BJ (cell line): ENCODE measurements around the gene SGIP1. TPM values are rescaled to one million over a fixed set of nuclear protein-coding genes. Genes with fewer than 3 reads are reported as not detected.

ENCODE experiments used
- CTCF ChIA-PET: fragments of 350-600 bp; formaldehyde crosslinking; extraction: SDS; loops from one replicate; lab custom pipeline; 2021; ENCODE audit warnings: antibody characterized with exemption, inconsistent platforms; lab: Yijun Ruan, JAX
- POLR2A ChIA-PET: fragments of 300-600 bp; sonication (Branson Sonifier 250); formaldehyde crosslinking; extraction: SDS; loops from one replicate; lab custom pipeline; 2021; ENCODE audit warnings: antibody characterized with exemption; lab: Charles Lee
- DNase-seq: peaks from one replicate; pipeline ENCODE4 v3.0.0-alpha.2; 2011; ENCODE audit warnings: low read depth
- H3K27me3 ChIP-seq: 2 replicates; pipeline ENCODE4 v1.6.0; 2011; ENCODE audit warnings: low read length; ENCODE audit not compliant: control insufficient read depth, insufficient read depth
- H3K36me3 ChIP-seq: 2 replicates; pipeline ENCODE4 v1.5.1; 2011; ENCODE audit warnings: low read length; ENCODE audit not compliant: control insufficient read depth, insufficient read depth
- H3K4me3 ChIP-seq: 2 replicates; pipeline ENCODE4 v1.5.1; 2011; ENCODE audit warnings: low read depth, mild to moderate bottlenecking, control low read depth, low read length
- polyA plus RNA-seq: library from polyadenylated mRNA; depleted of rRNA; stranded (reverse); fragments of >200 nt; gene quantifications from 2 replicates; pipeline ENCODE4 v1.2.3, GENCODE V29; 2011
- TF ChIP-seq, protein P1 (sequence below): IDR thresholded peaks from 2 replicates; pipeline ENCODE4 v1.5.1; 2011; ENCODE audit warnings: low read depth, mild to moderate bottlenecking, control low read depth, inconsistent platforms, low read length, moderate library complexity; ENCODE audit not compliant: insufficient read depth

The SGIP1 gene
- polyA plus RNA-seq, 1 experiment = 49.4 TPM

GRCh38 chr1:66492424-66492823 is 41.5 kb upstream of the SGIP1 start:
- H3K36me3 ChIP-seq = no peaks in the 10 kb centered on the region
- POLR2A ChIA-PET = no interaction called here
- CTCF ChIA-PET = no interaction called here
- no peaks in the 10 kb centered on the region for H3K27me3 ChIP-seq
- no peak for DNase-seq
- H3K4me3 ChIP-seq = no peak overlapping the region
- TF ChIP-seq, protein P1, sequence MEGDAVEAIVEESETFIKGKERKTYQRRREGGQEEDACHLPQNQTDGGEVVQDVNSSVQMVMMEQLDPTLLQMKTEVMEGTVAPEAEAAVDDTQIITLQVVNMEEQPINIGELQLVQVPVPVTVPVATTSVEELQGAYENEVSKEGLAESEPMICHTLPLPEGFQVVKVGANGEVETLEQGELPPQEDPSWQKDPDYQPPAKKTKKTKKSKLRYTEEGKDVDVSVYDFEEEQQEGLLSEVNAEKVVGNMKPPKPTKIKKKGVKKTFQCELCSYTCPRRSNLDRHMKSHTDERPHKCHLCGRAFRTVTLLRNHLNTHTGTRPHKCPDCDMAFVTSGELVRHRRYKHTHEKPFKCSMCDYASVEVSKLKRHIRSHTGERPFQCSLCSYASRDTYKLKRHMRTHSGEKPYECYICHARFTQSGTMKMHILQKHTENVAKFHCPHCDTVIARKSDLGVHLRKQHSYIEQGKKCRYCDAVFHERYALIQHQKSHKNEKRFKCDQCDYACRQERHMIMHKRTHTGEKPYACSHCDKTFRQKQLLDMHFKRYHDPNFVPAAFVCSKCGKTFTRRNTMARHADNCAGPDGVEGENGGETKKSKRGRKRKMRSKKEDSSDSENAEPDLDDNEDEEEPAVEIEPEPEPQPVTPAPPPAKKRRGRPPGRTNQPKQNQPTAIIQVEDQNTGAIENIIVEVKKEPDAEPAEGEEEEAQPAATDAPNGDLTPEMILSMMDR = no peak

DNA sequence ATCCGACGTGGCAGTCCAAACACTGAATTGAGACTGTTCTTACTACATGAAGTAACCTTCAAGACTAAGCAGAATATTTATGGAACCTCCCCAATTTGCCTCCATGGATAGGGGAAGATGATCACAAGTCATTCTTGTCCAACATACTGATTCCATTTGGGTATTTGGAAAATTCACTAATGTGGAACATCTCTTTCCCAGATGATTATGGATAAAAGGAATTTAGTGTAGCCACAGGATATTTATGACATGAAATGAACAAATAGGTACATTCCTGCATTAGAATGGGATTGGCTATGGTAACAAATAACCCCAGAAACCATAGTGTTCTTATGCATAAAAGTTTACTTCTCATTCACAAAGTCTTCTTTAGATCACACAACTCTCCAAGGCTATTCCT is 40.2 kb upstream of the SGIP1 start:
- ChIA-PET CTCF (interaction anchor here (1.1 to 3.6 kb wide), 4 partner anchors 23 to 251 kb away, joined by 3 to 20 read pairs (median 4); partner anchors contain the start of gene SGIP1), POLR2A (no interaction called here)
- TF ChIP-seq, protein P1 = no peak
- no peaks in the 10 kb centered on the region for H3K36me3 ChIP-seq
- peak; percentile 71 for DNase-seq
- H3K4me3 ChIP-seq = no peak overlapping the region
- no peaks in the 10 kb centered on the region for H3K27me3 ChIP-seq

- H3K27me3 ChIP-seq = no peaks in the 10 kb centered on the region
- CTCF ChIA-PET = interaction anchor here (1.1 to 3.6 kb wide), 5 partner anchors 22 to 251 kb away, joined by 3 to 20 read pairs (median 4); partner anchors contain the start of gene SGIP1
- TF ChIP-seq, protein P1 = no peak
Measured at GRCh38 chr1:66494482-66494881, 39.5 kb upstream of the SGIP1 start.

GRCh38 chr1:66495495-66495894 is 38.5 kb upstream of the SGIP1 start:
- no peak overlapping the region for H3K4me3 ChIP-seq
- ChIA-PET CTCF (interaction anchor here (0.9 to 3.6 kb wide), 4 partner anchors 8 to 231 kb away, joined by 3 to 20 read pairs (median 4); no protein-coding TSS in a partner anchor), POLR2A (no interaction called here)
- H3K36me3 ChIP-seq = no peaks in the 10 kb centered on the region
- no peaks in the 10 kb centered on the region for H3K27me3 ChIP-seq
- peak; percentile 69 for DNase-seq
- TF ChIP-seq, protein P1 = no peak

More at GRCh38 chr1:66494482-66494881, 39.5 kb upstream of the SGIP1 start:
- no peak for DNase-seq
- H3K4me3 ChIP-seq = no peak overlapping the region
- POLR2A ChIA-PET = no interaction called here
- no peaks in the 10 kb centered on the region for H3K36me3 ChIP-seq

DNA sequence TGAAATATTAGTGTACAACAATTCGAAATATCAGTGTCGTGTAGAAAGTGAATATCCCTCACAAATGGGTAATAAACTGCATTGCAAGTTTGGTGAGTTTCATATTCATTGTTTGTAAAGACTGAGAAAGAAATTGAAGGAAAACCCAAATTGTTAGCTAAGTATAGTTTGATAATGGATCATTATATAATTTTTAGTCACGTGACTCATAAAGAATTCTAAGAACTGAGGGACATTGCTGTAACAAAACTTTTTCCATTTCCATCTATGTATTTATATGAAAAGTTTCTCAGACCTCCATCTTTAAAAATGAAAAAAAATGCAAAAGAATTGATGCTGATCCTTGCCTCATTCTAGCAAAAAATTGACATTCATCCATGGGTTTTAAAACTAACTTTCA is 36.0 kb upstream of the SGIP1 start:
- TF ChIP-seq, protein P1 = no peak
- DNase-seq = no peak
- Histone ChIP-seq H3K4me3 (no peak overlapping the region), H3K27me3 (no peaks in the 10 kb centered on the region), H3K36me3 (no peaks in the 10 kb centered on the region)
- ChIA-PET POLR2A (no interaction called here), CTCF (interaction anchor here (0.9 kb wide), 1 partner anchor 48 kb away, joined by 4 read pairs; no protein-coding TSS in a partner anchor)
